ENCODE results near the gene EIF3M.
A peak's percentile ranks its signal among the peaks of the same experiment; 100 is the strongest.
"Not testable (repeated sequence)": the region's sequence is repeated elsewhere in the genome, so short reads cannot be mapped to it uniquely, and the experiment has no call there.

The EIF3M gene

DNA sequence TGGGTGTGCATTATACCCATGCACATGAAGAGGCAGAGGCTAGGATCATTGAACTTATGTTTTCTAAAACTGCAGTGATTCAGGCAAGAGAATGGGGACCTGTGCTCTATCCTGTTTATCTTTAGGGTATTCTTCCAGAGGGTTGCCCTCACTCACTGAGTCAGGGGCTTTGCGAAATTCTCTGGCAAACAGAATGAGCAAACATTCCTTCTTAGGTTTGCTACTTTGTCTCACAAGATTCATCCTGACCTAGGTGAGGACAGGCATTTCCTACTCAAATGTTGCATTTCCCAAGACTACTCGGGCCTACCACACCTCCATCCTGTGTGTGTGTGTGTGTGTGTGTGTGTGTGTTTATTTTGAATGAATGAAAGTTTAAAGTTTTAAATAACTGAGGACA, 2.7 kb upstream of the EIF3M start:
- H3K27ac ChIP-seq, result no peak overlapping the region

GRCh38 chr11:32581556-32581955, 2.1 kb upstream of the EIF3M start:
- Histone ChIP-seq H3K27ac (no peak overlapping the region), H3K4me3 (no peak overlapping the region), H3K9ac (ENCODE audit: insufficient read length) (no peak overlapping the region), H3K9me3 (ENCODE audit: low read depth, low read length) (no peaks in the 10 kb centered on the region), H3K36me3 (ENCODE audit: insufficient read depth, low read length) (peaks cover 13% of the 10 kb centered on the region; the same call in 1 of the 2 replicates)
- DNase-seq (ENCODE audit: low read depth, low spot score), result no peak
- no peak for TF ChIP-seq EZH2 (IDR thresholded peaks at IDR 0.05)
- no peak for TF ChIP-seq POLR2AphosphoS5 (IDR thresholded peaks at IDR 0.05; ENCODE audit: borderline replicate concordance, low read depth, low read length)
- no peak for TF ChIP-seq FOXP2 (optimal IDR thresholded peaks at IDR 0.05; ENCODE audit: control extremely low read depth, extremely low read length, insufficient read depth)

More for the DNA sequence above, 2.7 kb upstream of the EIF3M start:
- Histone ChIP-seq H3K36me3 (ENCODE audit: insufficient read depth, low read length) (peaks cover 7% of the 10 kb centered on the region; the same call in 1 of the 2 replicates), H3K4me3 (no peak overlapping the region), H3K9ac (ENCODE audit: insufficient read length) (no peak overlapping the region), H3K9me3 (ENCODE audit: low read depth, low read length) (no peaks in the 10 kb centered on the region)
- TF ChIP-seq POLR2AphosphoS5 (IDR thresholded peaks at IDR 0.05; ENCODE audit: borderline replicate concordance, low read depth, low read length), result no peak
- no peak for TF ChIP-seq EZH2 (IDR thresholded peaks at IDR 0.05)
- TF ChIP-seq FOXP2 (optimal IDR thresholded peaks at IDR 0.05; ENCODE audit: control extremely low read depth, extremely low read length, insufficient read depth), result no peak
- DNase-seq (ENCODE audit: low read depth, low spot score), result no peak

- H3K27ac ChIP-seq, result no peak overlapping the region
- peaks cover 45% of the 10 kb centered on the region for H3K36me3 ChIP-seq (ENCODE audit: insufficient read depth, low read length)
- peak overlapping the region; percentile 96 for H3K9ac ChIP-seq (ENCODE audit: insufficient read length)
- peak overlapping the region; percentile 97 for H3K4me3 ChIP-seq
- no peaks in the 10 kb centered on the region for H3K9me3 ChIP-seq (ENCODE audit: low read depth, low read length)
- TF ChIP-seq EZH2 (IDR thresholded peaks at IDR 0.05), result no peak
- no peak for TF ChIP-seq POLR2AphosphoS5 (IDR thresholded peaks at IDR 0.05; ENCODE audit: borderline replicate concordance, low read depth, low read length)
- no peak for TF ChIP-seq FOXP2 (optimal IDR thresholded peaks at IDR 0.05; ENCODE audit: control extremely low read depth, extremely low read length, insufficient read depth)
- DNase-seq (ENCODE audit: low read depth, low spot score), result no peak
These were observed 1.3 kb downstream of the EIF3M start for GRCh38 chr11:32584921-32585320.

DNA sequence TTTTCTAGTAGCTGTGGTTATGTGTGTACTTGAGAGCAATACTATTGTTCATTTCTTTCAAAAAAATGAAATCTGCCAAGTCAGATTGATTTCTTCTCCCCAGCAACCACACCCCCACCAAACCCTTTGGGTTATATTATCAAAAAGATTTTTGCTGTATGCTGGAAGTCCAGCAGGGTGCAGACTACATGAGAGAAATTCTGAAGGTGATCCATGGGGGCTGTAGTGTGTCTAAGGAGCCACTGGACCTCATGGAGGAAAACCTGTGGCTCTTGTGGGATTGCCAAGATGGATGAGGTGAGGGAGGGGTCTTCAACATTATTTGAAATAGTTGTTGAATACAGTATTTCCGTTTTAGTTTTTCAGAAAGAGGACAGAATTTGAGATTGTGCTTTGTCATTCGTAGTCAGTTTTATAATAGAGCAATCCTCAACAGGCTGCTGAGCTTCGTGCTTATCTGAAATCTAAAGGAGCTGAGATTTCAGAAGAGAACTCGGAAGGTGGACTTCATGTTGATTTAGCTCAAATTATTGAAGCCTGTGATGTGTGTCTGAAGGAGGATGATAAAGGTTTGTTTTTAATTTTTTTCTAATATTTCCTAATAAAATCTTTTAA, 3.1 kb downstream of the EIF3M start:
- no peak for TF ChIP-seq EZH2 (IDR thresholded peaks at IDR 0.05)
- no peak for TF ChIP-seq FOXP2 (optimal IDR thresholded peaks at IDR 0.05; ENCODE audit: control extremely low read depth, extremely low read length, insufficient read depth)
- TF ChIP-seq POLR2AphosphoS5 (IDR thresholded peaks at IDR 0.05; ENCODE audit: borderline replicate concordance, low read depth, low read length), result no peak
- peaks cover 62% of the 10 kb centered on the region for H3K36me3 ChIP-seq (ENCODE audit: insufficient read depth, low read length)
- no peak for DNase-seq (ENCODE audit: low read depth, low spot score)
- H3K9me3 ChIP-seq (ENCODE audit: low read depth, low read length), result no peaks in the 10 kb centered on the region
- H3K4me3 ChIP-seq, result no peak overlapping the region
- no peak overlapping the region for H3K27ac ChIP-seq
- no peak overlapping the region for H3K9ac ChIP-seq (ENCODE audit: insufficient read length)

DNA sequence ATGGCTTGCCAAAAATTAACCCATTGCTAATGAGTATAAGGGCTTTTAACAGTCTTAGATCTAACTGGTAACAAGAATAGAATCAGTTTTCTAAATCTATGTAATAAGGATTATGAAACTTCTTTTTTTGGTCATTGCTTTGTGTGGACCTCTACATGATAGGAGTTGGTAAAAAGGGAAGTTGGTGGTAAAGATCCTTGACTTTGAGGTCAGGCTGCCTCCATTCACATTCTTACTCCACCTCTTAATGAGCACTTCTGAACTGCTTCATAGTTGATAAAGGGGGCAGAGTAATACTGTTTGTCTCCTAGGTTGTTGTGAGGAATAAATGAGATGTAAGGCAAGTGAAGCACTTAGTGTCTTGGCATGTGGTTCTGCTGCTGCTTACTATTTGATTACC, 10.6 kb downstream of the EIF3M start:
- TF ChIP-seq POLR2AphosphoS5 (IDR thresholded peaks at IDR 0.05; ENCODE audit: borderline replicate concordance, low read depth, low read length), result no peak
- no peak for TF ChIP-seq FOXP2 (optimal IDR thresholded peaks at IDR 0.05; ENCODE audit: control extremely low read depth, extremely low read length, insufficient read depth)
- TF ChIP-seq EZH2 (IDR thresholded peaks at IDR 0.05), result no peak
- H3K4me3 ChIP-seq, result no peak overlapping the region
- H3K27ac ChIP-seq, result no peak overlapping the region
- H3K9me3 ChIP-seq (ENCODE audit: low read depth, low read length), result no peaks in the 10 kb centered on the region
- peaks cover 97% of the 10 kb centered on the region for H3K36me3 ChIP-seq (ENCODE audit: insufficient read depth, low read length)
- DNase-seq (ENCODE audit: low read depth, low spot score), result no peak
- H3K9ac ChIP-seq (ENCODE audit: insufficient read length), result no peak overlapping the region

DNA sequence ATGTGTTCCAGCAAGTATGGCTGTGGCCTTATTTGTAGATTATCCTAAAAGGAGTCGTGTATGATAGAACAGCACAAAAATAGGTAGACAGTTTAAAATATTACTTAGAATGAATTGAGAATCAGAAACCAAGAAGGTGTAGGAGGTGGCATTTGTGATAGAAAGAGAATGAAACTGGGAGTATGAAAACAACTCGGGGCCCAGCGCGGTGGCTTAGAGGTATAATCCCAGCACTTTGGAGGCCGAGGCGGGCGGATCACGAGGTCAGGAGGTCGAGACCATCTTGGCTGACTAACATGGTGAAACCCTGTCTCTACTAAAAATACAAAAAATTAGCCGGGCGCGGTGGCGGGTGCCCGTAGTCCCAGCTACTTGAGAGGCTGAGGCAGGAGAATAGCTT, 12.5 kb downstream of the EIF3M start:
- H3K27ac ChIP-seq; H3K9ac ChIP-seq (ENCODE audit: insufficient read length); DNase-seq (ENCODE audit: low read depth, low spot score); H3K9me3 ChIP-seq (ENCODE audit: low read depth, low read length); H3K4me3 ChIP-seq: not testable (repeated sequence)
- peaks cover 96% of the 10 kb centered on the region for H3K36me3 ChIP-seq (ENCODE audit: insufficient read depth, low read length)

DNA sequence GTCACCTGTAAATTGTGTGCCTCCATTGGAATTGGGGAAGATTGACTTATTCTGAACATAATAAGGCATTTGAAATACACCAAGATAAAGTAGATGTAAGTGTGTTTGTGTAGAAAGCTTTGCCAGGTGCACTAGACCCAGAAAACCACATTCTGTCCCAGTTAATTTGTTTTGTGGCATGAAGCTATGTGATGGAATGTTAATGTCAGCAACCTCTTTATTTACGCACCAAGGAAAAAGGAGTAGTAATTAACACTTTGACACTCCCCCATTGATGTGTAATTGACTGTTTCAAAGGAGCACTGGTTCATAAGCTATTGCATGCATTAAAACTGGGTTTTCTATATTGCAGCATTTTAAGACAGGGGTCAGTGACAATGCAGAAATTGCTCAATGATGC, 14.3 kb downstream of the EIF3M start:
- Histone ChIP-seq H3K36me3 (ENCODE audit: insufficient read depth, low read length) (peaks cover 95% of the 10 kb centered on the region), H3K27ac (no peak overlapping the region), H3K9me3 (ENCODE audit: low read depth, low read length) (no peaks in the 10 kb centered on the region), H3K9ac (ENCODE audit: insufficient read length) (no peak overlapping the region), H3K4me3 (no peak overlapping the region)
- TF ChIP-seq EZH2 (IDR thresholded peaks at IDR 0.05) (no peak), FOXP2 (optimal IDR thresholded peaks at IDR 0.05; ENCODE audit: control extremely low read depth, extremely low read length, insufficient read depth) (no peak), POLR2AphosphoS5 (IDR thresholded peaks at IDR 0.05; ENCODE audit: borderline replicate concordance, low read depth, low read length) (no peak)
- no peak for DNase-seq (ENCODE audit: low read depth, low spot score)

DNA sequence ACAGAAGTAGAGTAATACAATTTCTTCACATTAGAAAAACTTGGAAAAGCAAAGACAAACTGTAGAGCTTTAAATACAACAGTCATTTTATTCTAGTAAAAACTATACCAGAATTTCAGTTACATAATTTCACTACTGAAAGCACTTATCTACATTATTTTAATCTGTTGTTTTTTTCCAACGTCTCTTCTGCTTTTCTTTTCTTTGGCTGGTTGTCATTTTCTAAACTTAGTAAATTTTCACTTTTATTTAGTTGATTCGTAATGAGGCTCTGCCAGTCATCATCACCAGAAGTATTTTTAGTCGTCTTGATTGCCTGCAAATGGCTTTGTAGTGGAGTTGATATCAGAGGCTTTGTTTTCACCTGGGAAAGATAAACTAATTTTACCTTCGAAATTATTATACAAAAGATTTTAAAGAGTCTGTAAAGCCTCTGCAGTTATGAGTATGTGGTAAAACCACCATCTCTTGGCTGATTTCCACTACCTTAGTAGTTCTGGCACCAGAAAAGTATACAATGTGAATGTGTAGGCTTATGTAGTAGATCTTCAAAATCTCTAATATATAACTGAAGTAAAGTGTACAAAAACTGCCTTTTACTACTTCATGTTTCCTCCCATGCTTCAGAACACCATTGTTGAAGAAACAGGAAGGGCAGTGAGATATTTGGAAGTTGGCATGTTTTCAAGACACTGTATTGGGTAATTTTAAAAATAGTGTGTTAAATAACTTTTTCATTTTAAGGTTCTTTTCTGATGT, 19.2 kb downstream of the EIF3M start:
- TF ChIP-seq FOXP2 (optimal IDR thresholded peaks at IDR 0.05; ENCODE audit: control extremely low read depth, extremely low read length, insufficient read depth) (no peak), EZH2 (IDR thresholded peaks at IDR 0.05) (no peak), POLR2AphosphoS5 (IDR thresholded peaks at IDR 0.05; ENCODE audit: borderline replicate concordance, low read depth, low read length) (no peak)
- Histone ChIP-seq H3K4me3 (no peak overlapping the region), H3K36me3 (ENCODE audit: insufficient read depth, low read length) (peaks cover 86% of the 10 kb centered on the region), H3K9me3 (ENCODE audit: low read depth, low read length) (no peaks in the 10 kb centered on the region), H3K27ac (peak overlapping the region; percentile 40; the same call in 1 of the 2 replicates), H3K9ac (ENCODE audit: insufficient read length) (no peak overlapping the region)
- no peak for DNase-seq (ENCODE audit: low read depth, low spot score)
